Measurements from ENCODE around the gene ILK. TPM values are rescaled to one million over a fixed set of nuclear protein-coding genes. Genes with fewer than 3 reads are reported as not detected.
A peak's percentile ranks its signal among the peaks of the same experiment; 100 is the strongest.

The ILK gene
- total and polyA plus RNA-seq, 2 of the 13 experiments (the other 11 are each of a cell fraction or from before 2014, with no cell fraction given), result 70.3 to 108 TPM

DNA sequence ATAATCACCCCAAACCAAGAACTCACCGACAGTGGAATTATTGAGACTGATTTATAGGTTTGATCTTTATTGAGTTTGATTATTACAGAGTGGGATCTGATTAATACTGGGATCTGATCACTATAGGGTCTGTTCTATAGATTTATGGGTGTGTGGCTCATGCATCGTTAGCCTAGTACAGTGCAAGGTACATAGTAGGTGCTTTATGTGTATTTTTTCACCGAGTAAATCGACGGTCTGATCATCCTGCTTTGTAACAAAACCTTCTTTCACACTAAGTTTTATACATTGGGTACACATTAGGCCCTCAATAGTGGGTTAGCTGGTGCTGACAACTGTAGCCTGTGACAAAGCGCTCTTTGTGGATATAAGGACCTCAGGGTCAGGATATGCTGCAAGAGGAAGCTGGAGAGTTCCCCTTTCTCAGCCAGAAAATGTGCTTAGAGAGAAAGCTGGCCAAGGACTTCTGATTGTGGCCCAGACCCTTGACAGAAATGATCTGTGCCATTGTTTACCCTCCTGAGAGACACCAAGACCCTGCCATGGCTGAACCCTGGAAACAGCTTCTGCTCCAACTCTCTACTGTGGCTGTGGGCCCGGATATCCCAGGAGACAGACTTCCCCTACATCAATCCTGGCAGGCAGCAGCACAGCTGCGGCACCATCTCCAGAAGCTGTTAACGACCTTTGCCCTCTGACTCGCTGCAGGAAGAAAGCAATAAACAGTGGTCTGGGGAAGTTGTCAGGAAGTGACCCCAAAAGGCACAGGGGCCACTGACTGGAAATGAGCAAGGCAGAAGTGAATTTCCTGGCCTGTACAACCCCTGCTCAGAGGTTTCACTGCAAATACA, 31.7 kb downstream of the ILK start (continued):
- TF ChIP-seq NR2F1 (CRISPR knock-in tag; IDR thresholded peaks at IDR 0.05) (0 out of 4 replicates have a peak, but pooled peaks of 1 of the 2 experiments have one; percentile 45), MED1 (CRISPR knock-in tag; IDR thresholded peaks at IDR 0.05) (peak; percentile 53), RBAK (CRISPR knock-in tag; IDR thresholded peaks at IDR 0.05) (peak; percentile 50; the same call in 1 of the 2 replicates), NR2C2 (CRISPR knock-in tag; IDR thresholded peaks at IDR 0.05; ENCODE audit: borderline replicate concordance) (peak; percentile 27; the same call in 1 of the 2 replicates), ZNF562 (CRISPR knock-in tag; IDR thresholded peaks at IDR 0.05; ENCODE audit: borderline replicate concordance) (no peak), SOX5 (CRISPR knock-in tag; IDR thresholded peaks at IDR 0.05; ENCODE audit: borderline replicate concordance) (no peak), EP300 (IDR thresholded peaks at IDR 0.05; ENCODE audit: low read depth in 2 of 2, low read length in 2 of 2) (no peak), EP300 (CRISPR knock-in tag; IDR thresholded peaks at IDR 0.05; ENCODE audit: borderline replicate concordance) (0 out of 2 replicates have a peak, but pooled peaks have one; percentile 11), ZNF207 (IDR thresholded peaks at IDR 0.05; ENCODE audit: borderline replicate concordance) (no peak), ZBTB7B (CRISPR knock-in tag; IDR thresholded peaks at IDR 0.05) (0 out of 2 replicates have a peak, but pooled peaks have one; percentile 49), RXRB (CRISPR knock-in tag; IDR thresholded peaks at IDR 0.05; ENCODE audit: borderline replicate concordance) (peak; percentile 49; the same call in 1 of the 2 replicates), GABPA (IDR thresholded peaks at IDR 0.05; ENCODE audit: low read depth, low read length) (0 out of 2 replicates have a peak, but pooled peaks have one; percentile 6), GABPA (CRISPR knock-in tag; IDR thresholded peaks at IDR 0.05; ENCODE audit: low read depth) (0 out of 2 replicates have a peak, but pooled peaks have one; percentile 21), HMG20A (CRISPR knock-in tag; IDR thresholded peaks at IDR 0.05; ENCODE audit: borderline replicate concordance) (peak; percentile 50), ZNF143 (CRISPR knock-in tag; IDR thresholded peaks at IDR 0.05) (no peak), CEBPG (CRISPR knock-in tag; IDR thresholded peaks at IDR 0.05) (peak; percentile 16; the same call in 1 of the 2 replicates), ZNF614 (CRISPR knock-in tag; IDR thresholded peaks at IDR 0.05; ENCODE audit: borderline replicate concordance) (peak; percentile 68; the same call in 1 of the 2 replicates), GATAD2A (CRISPR knock-in tag; IDR thresholded peaks at IDR 0.05) (0 out of 2 replicates have a peak, but pooled peaks have one; percentile 39), NR2F6 (IDR thresholded peaks at IDR 0.05) (peak; percentile 47; the same call in 1 of the 2 replicates), NR2F6 (CRISPR knock-in tag; IDR thresholded peaks at IDR 0.05) (peak; percentile 66), TBX2 (CRISPR knock-in tag; IDR thresholded peaks at IDR 0.05; ENCODE audit: borderline replicate concordance) (peak; percentile 18; the same call in 1 of the 2 replicates), ELF3 (CRISPR knock-in tag; IDR thresholded peaks at IDR 0.05) (0 out of 2 replicates have a peak, but pooled peaks have one; percentile 38), NCOA5 (CRISPR knock-in tag; IDR thresholded peaks at IDR 0.05) (no peak), TARDBP (CRISPR knock-in tag; IDR thresholded peaks at IDR 0.05) (0 out of 2 replicates have a peak, but pooled peaks have one; percentile 19), ZNF619 (CRISPR knock-in tag; IDR thresholded peaks at IDR 0.05) (no peak), ZNF331 (CRISPR knock-in tag; IDR thresholded peaks at IDR 0.05) (peak; percentile 10; the same call in 1 of the 2 replicates)
- TF ChIP-seq, protein P1, sequence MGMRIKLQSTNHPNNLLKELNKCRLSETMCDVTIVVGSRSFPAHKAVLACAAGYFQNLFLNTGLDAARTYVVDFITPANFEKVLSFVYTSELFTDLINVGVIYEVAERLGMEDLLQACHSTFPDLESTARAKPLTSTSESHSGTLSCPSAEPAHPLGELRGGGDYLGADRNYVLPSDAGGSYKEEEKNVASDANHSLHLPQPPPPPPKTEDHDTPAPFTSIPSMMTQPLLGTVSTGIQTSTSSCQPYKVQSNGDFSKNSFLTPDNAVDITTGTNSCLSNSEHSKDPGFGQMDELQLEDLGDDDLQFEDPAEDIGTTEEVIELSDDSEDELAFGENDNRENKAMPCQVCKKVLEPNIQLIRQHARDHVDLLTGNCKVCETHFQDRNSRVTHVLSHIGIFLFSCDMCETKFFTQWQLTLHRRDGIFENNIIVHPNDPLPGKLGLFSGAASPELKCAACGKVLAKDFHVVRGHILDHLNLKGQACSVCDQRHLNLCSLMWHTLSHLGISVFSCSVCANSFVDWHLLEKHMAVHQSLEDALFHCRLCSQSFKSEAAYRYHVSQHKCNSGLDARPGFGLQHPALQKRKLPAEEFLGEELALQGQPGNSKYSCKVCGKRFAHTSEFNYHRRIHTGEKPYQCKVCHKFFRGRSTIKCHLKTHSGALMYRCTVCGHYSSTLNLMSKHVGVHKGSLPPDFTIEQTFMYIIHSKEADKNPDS (CRISPR knock-in tag; IDR thresholded peaks at IDR 0.05), result no peak
- TF ChIP-seq, protein P2, sequence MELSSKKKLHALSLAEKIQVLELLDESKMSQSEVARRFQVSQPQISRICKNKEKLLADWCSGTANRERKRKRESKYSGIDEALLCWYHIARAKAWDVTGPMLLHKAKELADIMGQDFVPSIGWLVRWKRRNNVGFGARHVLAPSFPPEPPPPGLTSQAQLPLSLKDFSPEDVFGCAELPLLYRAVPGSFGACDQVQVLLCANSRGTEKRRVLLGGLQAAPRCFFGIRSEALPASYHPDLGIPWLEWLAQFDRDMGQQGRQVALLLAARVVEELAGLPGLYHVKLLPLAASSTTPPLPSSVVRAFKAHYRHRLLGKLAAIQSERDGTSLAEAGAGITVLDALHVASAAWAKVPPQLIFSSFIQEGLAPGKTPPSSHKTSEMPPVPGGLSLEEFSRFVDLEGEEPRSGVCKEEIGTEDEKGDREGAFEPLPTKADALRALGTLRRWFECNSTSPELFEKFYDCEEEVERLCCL (CRISPR knock-in tag; IDR thresholded peaks at IDR 0.05; ENCODE audit: borderline replicate concordance), result no peak
